ENCODE measurements around the gene RIPK4.

GRCh38 chr21:41727784-41728763 is 38.8 kb downstream of the RIPK4 start:
- TF ChIP-seq CTCF (IDR thresholded peaks at IDR 0.05) (no peak), EP300 (IDR thresholded peaks at IDR 0.05) (no peak)

Data from esophagus muscularis mucosa (tissue), 3 donors.